ENCODE measurements around the gene GRIK5. TPM values are rescaled to one million over a fixed set of nuclear protein-coding genes. Genes with fewer than 3 reads are reported as not detected.

Gene GRIK5
- polyA plus RNA-seq, 1 donor (not counting 4 experiments of a cell fraction or from before 2014, with no cell fraction given) = 0.17 TPM

- FAIRE-seq (no peak), DNase-seq (ENCODE audit: low read depth, low spot score) (no peak)
- peaks cover 44% of the 10 kb centered on the region for H3K79me2 ChIP-seq (ENCODE audit: control insufficient read depth, insufficient read depth, low read length)
- H3K4me1 ChIP-seq (ENCODE audit: control insufficient read depth, extremely low read depth, insufficient read depth, low read length) = peaks cover 37% of the 10 kb centered on the region
- dilution Hi-C loops (cut with MboI; ENCODE audit: extremely low pct_ligation_motif_present, low sequenced_read_pairs) = no loop called here
- no peaks in the 10 kb centered on the region for H3K27me3 ChIP-seq (ENCODE audit: control insufficient read depth, extremely low read depth, insufficient read depth, low read length)
- H3K9ac ChIP-seq (ENCODE audit: control insufficient read depth, extremely low read depth, insufficient read depth, low read length) = peak overlapping the region; percentile 100
- peaks cover 10% of the 10 kb centered on the region for H3K9me1 ChIP-seq (ENCODE audit: control insufficient read depth, extremely low read depth, insufficient read depth, low read length)
- no peak for TF ChIP-seq CTCF (optimal IDR thresholded peaks at IDR 0.05 in 1 of 3, IDR thresholded peaks at IDR 0.05 in 1 of 3, conservative IDR thresholded peaks at IDR 0.05 in 1 of 3; ENCODE audit: extremely low read depth in 1 of 3, insufficient read depth in 2 of 3, low read length in 3 of 3)
- TF ChIP-seq EZH2 (IDR thresholded peaks at IDR 0.05; ENCODE audit: low read length) = no peak
- peak overlapping the region; percentile 96 for H2AFZ ChIP-seq (ENCODE audit: control insufficient read depth, low read length)
- H3K4me2 ChIP-seq (ENCODE audit: control insufficient read depth, extremely low read depth, insufficient read depth, low read depth, low read length) = peak overlapping the region; percentile 86
- peak overlapping the region; percentile 100 for H3K27ac ChIP-seq (ENCODE audit: control insufficient read depth, insufficient read depth, low read length)
- peaks cover 10 to 12% of the 10 kb centered on the region in 2 experiments for H3K36me3 ChIP-seq (ENCODE audit: control insufficient read depth in 2 of 2, extremely low read depth in 1 of 2, insufficient read depth in 2 of 2, low read length in 2 of 2)
- H3K9me3 ChIP-seq (ENCODE audit: control insufficient read depth, low read depth, low read length) = no peaks in the 10 kb centered on the region
- peaks cover 21% of the 10 kb centered on the region for H4K20me1 ChIP-seq (ENCODE audit: control insufficient read depth, extremely low read depth, insufficient read depth, low read length)
- peak overlapping the region; percentile 37 to 98 (median 91) for H3K4me3 ChIP-seq (ENCODE audit: control insufficient read depth in 2 of 3, extremely low read depth in 1 of 3, insufficient read depth in 2 of 3, low read depth in 1 of 3, low read length in 3 of 3)
Measured at GRCh38 chr19:42075364-42075615, 5.3 kb upstream of the GRIK5 start.

- Histone ChIP-seq H3K36me3 (ENCODE audit: control insufficient read depth in 2 of 2, extremely low read depth in 1 of 2, insufficient read depth in 2 of 2, low read length in 2 of 2) (peaks cover 7 to 10% of the 10 kb centered on the region in 2 experiments), H3K79me2 (ENCODE audit: control insufficient read depth, insufficient read depth, low read length) (peaks cover 38% of the 10 kb centered on the region), H3K4me3 (ENCODE audit: control insufficient read depth in 2 of 3, extremely low read depth in 1 of 3, insufficient read depth in 2 of 3, low read depth in 1 of 3, low read length in 3 of 3) (peak overlapping the region; percentile 37 to 98 (median 91)), H2AFZ (ENCODE audit: control insufficient read depth, low read length) (peak overlapping the region; percentile 96), H3K4me1 (ENCODE audit: control insufficient read depth, extremely low read depth, insufficient read depth, low read length) (peaks cover 37% of the 10 kb centered on the region), H4K20me1 (ENCODE audit: control insufficient read depth, extremely low read depth, insufficient read depth, low read length) (peaks cover 21% of the 10 kb centered on the region), H3K4me2 (ENCODE audit: control insufficient read depth, extremely low read depth, insufficient read depth, low read depth, low read length) (peak overlapping the region; percentile 86), H3K9ac (ENCODE audit: control insufficient read depth, extremely low read depth, insufficient read depth, low read length) (peak overlapping the region; percentile 100), H3K9me3 (ENCODE audit: control insufficient read depth, low read depth, low read length) (no peaks in the 10 kb centered on the region), H3K27me3 (ENCODE audit: control insufficient read depth, extremely low read depth, insufficient read depth, low read length) (no peaks in the 10 kb centered on the region), H3K9me1 (ENCODE audit: control insufficient read depth, extremely low read depth, insufficient read depth, low read length) (peaks cover 10% of the 10 kb centered on the region), H3K27ac (ENCODE audit: control insufficient read depth, insufficient read depth, low read length) (peak overlapping the region; percentile 100)
- no peak for DNase-seq (ENCODE audit: low read depth, low spot score)
- TF ChIP-seq CTCF (optimal IDR thresholded peaks at IDR 0.05 in 1 of 3, IDR thresholded peaks at IDR 0.05 in 1 of 3, conservative IDR thresholded peaks at IDR 0.05 in 1 of 3; ENCODE audit: extremely low read depth in 1 of 3, insufficient read depth in 2 of 3, low read length in 3 of 3) (no peak), EZH2 (IDR thresholded peaks at IDR 0.05; ENCODE audit: low read length) (no peak)
- no peak for FAIRE-seq
- dilution Hi-C loops (cut with MboI; ENCODE audit: extremely low pct_ligation_motif_present, low sequenced_read_pairs) = no loop called here
Measured at GRCh38 chr19:42074513-42075363, 4.7 kb upstream of the GRIK5 start.
